K562 (cell line): ENCODE measurements around the gene GLIS1. TPM values are rescaled to one million over a fixed set of nuclear protein-coding genes. Genes with fewer than 3 reads are reported as not detected.

ENCODE experiments used
- ATAC-seq: fragments of 200-7000 bp; cut with Tn5 transposase; 3 replicates; pipeline ENCODE4 v1.9.1; 2020; ENCODE audit warnings: moderate library complexity
- BruUV-seq: library from RNA; stranded (reverse); fragments of 400-500 nt; replicated peaks from 2 replicates; lab custom pipeline; 2021; lab: Mats Ljungman, UMichigan
- CTCF ChIA-PET: fragments of 300-600 bp; formaldehyde crosslinking; extraction: SDS; loops from one replicate; lab custom pipeline; 2021; ENCODE audit warnings: low intra/inter-chr PET ratio; lab: Yijun Ruan, JAX
- POLR2A ChIA-PET: fragments of 300-600, 350-650 bp; sonication (Branson Sonifier 250); formaldehyde crosslinking; extraction: SDS; loops from one replicate; lab custom pipeline; 2021; ENCODE audit warnings: antibody characterized with exemption, inconsistent platforms; lab: Yijun Ruan, JAX
- DNase-seq, 4 experiments: peaks; one replicate each; pipeline versions ENCODE4 v3.0.0 to v3.0.0-alpha.2; 2011 to 2018; ENCODE audit warnings: low spot score in 3 of 4, mixed read lengths in 3 of 4; ENCODE audit errors: extremely low read depth in 1 of 4
- FAIRE-seq: peaks from 2 replicates; lab custom pipeline; 2011; peaks lifted over from hg19 to GRCh38; lab: Jason Lieb, UNC
- H2AFZ ChIP-seq: 2 replicates; pipeline ENCODE4 v1.6.0; 2011; ENCODE audit warnings: low read depth, low read length, control low read depth, inconsistent platforms
- H3K27ac ChIP-seq: fragments of 200-600 bp; 3 replicates; pipeline ENCODE4 v1.8.0; 2011; ENCODE audit warnings: low read depth, mild to moderate bottlenecking, control low read depth, inconsistent platforms, low read length, moderate library complexity, mixed read lengths; ENCODE audit errors: extremely low read depth
- H3K27me3 ChIP-seq, 2 experiments: fragments of 300-600 bp in 1 of 2; 2 replicates in 1 of 2; 3 replicates in 1 of 2; pipeline versions ENCODE4 v1.6.0 to v1.8.0; 2011; ENCODE audit warnings: inconsistent platforms in 2 of 2, low read length in 2 of 2, mild to moderate bottlenecking in 1 of 2, mixed read lengths in 1 of 2, moderate library complexity in 1 of 2; ENCODE audit not compliant: control insufficient read depth in 2 of 2, insufficient read depth in 2 of 2
- H3K36me3 ChIP-seq: fragments of 300-600 bp; 3 replicates; pipeline ENCODE4 v1.8.0; 2011; ENCODE audit warnings: mild to moderate bottlenecking, low read length, inconsistent platforms; ENCODE audit not compliant: control insufficient read depth, insufficient read depth
- H3K4me1 ChIP-seq, 2 experiments: fragments of 200-600 bp in 1 of 2; replicated peaks in 1 of 2; 2 replicates in 1 of 2; 3 replicates in 1 of 2; pipeline versions ENCODE4 v1.5.1 to v1.8.0; 2011; ENCODE audit warnings: inconsistent platforms in 2 of 2, low read length in 2 of 2, mild to moderate bottlenecking in 1 of 2, mixed read lengths in 1 of 2, moderate library complexity in 1 of 2; ENCODE audit not compliant: control insufficient read depth in 2 of 2, insufficient read depth in 2 of 2
- H3K4me2 ChIP-seq: 2 replicates; pipeline ENCODE4 v1.6.1; 2011; ENCODE audit warnings: low read length, control low read depth, inconsistent platforms, mixed read lengths; ENCODE audit not compliant: insufficient read depth
- H3K4me3 ChIP-seq: fragments of 200-600 bp; sonication (generic), shearing (Covaris generic); 2 replicates; pipeline ENCODE4 v1.5.1; 2016; ENCODE audit warnings: control low read depth, inconsistent platforms
- H3K79me2 ChIP-seq: fragments of 200-600 bp; 3 replicates; pipeline ENCODE4 v1.8.0; 2011; ENCODE audit warnings: low read length, inconsistent platforms; ENCODE audit not compliant: control insufficient read depth, insufficient read depth
- H3K9ac ChIP-seq, 2 experiments: 2 replicates each; pipeline versions ENCODE4 v1.6.0 to v1.6.1; 2011; ENCODE audit warnings: low read depth in 2 of 2, low read length in 2 of 2, control low read depth in 1 of 2, inconsistent platforms in 1 of 2, mild to moderate bottlenecking in 1 of 2, mixed read lengths in 1 of 2; ENCODE audit not compliant: insufficient read depth in 1 of 2
- H3K9me1 ChIP-seq: one replicate; pipeline ENCODE4 v1.6.0; 2011; ENCODE audit warnings: inconsistent platforms, mild to moderate bottlenecking, low read length, moderate library complexity; ENCODE audit not compliant: control insufficient read depth, insufficient read depth
- H3K9me3 ChIP-seq: replicated peaks from 2 replicates; pipeline ENCODE4 v1.5.1; 2011; ENCODE audit warnings: low read depth, low read length, inconsistent platforms; ENCODE audit not compliant: control insufficient read depth, insufficient read depth
- H4K20me1 ChIP-seq: replicated peaks from 2 replicates; pipeline ENCODE4 v1.6.1; 2011; ENCODE audit warnings: low read length, inconsistent platforms, mixed read lengths; ENCODE audit not compliant: control insufficient read depth, insufficient read depth
- ATF4 ChIP-seq: fragments of 450-650 bp; formaldehyde crosslinking; IDR thresholded peaks from 2 replicates; pipeline ENCODE4 v1.4.0; 2022; ENCODE audit warnings: mild to moderate bottlenecking, moderate library complexity
- ELF2 ChIP-seq: fragments of 250-450 bp; sonication (Bioruptor Pico); IDR thresholded peaks from 2 replicates; pipeline ENCODE4 v1.5.0; 2021; ENCODE audit warnings: mild to moderate bottlenecking
- HDAC8 ChIP-seq: fragments of 450-650 bp; IDR thresholded peaks from 2 replicates; pipeline ENCODE4 v1.6.1; 2016; ENCODE audit warnings: mild to moderate bottlenecking, missing genetic modification characterization, moderate library complexity, missing compliant biosample characterization
- HSF4 ChIP-seq: fragments of 250-450 bp; sonication (Bioruptor Pico); IDR thresholded peaks from 2 replicates; pipeline ENCODE4 v2.1.2; 2022; ENCODE audit warnings: mild to moderate bottlenecking, moderate library complexity, borderline replicate concordance
- NFE2L1 ChIP-seq: fragments of 450-650 bp; IDR thresholded peaks from 2 replicates; pipeline ENCODE4 v1.6.1; 2016; ENCODE audit warnings: missing genetic modification characterization, low read depth, mild to moderate bottlenecking, missing compliant biosample characterization, moderate library complexity, borderline replicate concordance
- PHTF2 ChIP-seq: fragments of 250-450 bp; sonication (Bioruptor Pico); IDR thresholded peaks from 2 replicates; pipeline ENCODE4 v1.5.0; 2021; ENCODE audit warnings: mild to moderate bottlenecking
- POLR2A ChIP-seq: fragments of 450-650 bp; conservative IDR thresholded peaks from 2 replicates; pipeline ENCODE4 v1.6.1; 2016
- POLR2B ChIP-seq: fragments of 450-650 bp; IDR thresholded peaks from 2 replicates; pipeline ENCODE4 v1.6.1; 2018; ENCODE audit warnings: low read depth; ENCODE audit not compliant: partially characterized antibody
- TAF7 ChIP-seq: fragments of 450-650 bp; IDR thresholded peaks from 2 replicates; pipeline ENCODE4 v1.6.1; 2016; ENCODE audit warnings: missing genetic modification characterization, missing compliant biosample characterization
- TSC22D4 ChIP-seq: fragments of 450-650 bp; IDR thresholded peaks from 2 replicates; pipeline ENCODE4 v1.6.1; 2016; ENCODE audit warnings: missing genetic modification characterization, missing biosample characterization, control low read depth
- ZEB2 ChIP-seq: fragments of 450-650 bp; IDR thresholded peaks from 2 replicates; pipeline ENCODE4 v1.6.1; 2016
- ZNF655 ChIP-seq: fragments of 250-450 bp; sonication (Bioruptor Pico); IDR thresholded peaks from 2 replicates; pipeline ENCODE4 v1.5.0; 2021
- ZNF699 ChIP-seq: fragments of 250-450 bp; sonication (Bioruptor Pico); IDR thresholded peaks from 2 replicates; pipeline ENCODE4 v1.8.0; 2021; ENCODE audit warnings: mild to moderate bottlenecking, moderate library complexity; ENCODE audit not compliant: insufficient replicate concordance
- WGBS: fragments of 100-300 bp; shearing (Covaris generic); methylation state at CpG from one replicate; pipeline ENCODE4 v1.1.6; 2016; ENCODE audit warnings: low coverage, mixed read lengths; ENCODE audit not compliant: insufficient coverage; ENCODE audit errors: missing lambda C conversion rate; 5-methylcytosine and 5-hydroxymethylcytosine counted together
- in situ Hi-C: fragments of 300-500 bp; cut with MboI; formaldehyde crosslinking; loops from 4 replicates; pipeline ENCODE4 v1.15.0; 2018; ENCODE audit warnings: inconsistent platforms, mixed read lengths
- intact Hi-C: fragments of 100-400 bp; cut with micrococcal nuclease; formaldehyde crosslinking; loops from 2 replicates; pipeline ENCODE4 v1.14.2; 2022
- polyA plus RNA-seq, 8 experiments: library from polyadenylated mRNA; depleted of rRNA in 4 of 8; stranded (reverse) in 5 of 8; unstranded in 3 of 8; fragments of >200 nt; fragmentation: Nextera tagmentation in 2 of 8; fragmentation: Illumina TruSeq in 1 of 8; extraction: Ambion mirVana in 2 of 8; extraction: Trizol in 1 of 8; gene quantifications; 2 replicates each; pipeline versions ENCODE4 v1.2.1 to v1.2.3, GENCODE V29; 2011 to 2014; ENCODE audit warnings: inconsistent platforms in 1 of 8, missing spikeins in 1 of 8
- total RNA-seq, 7 experiments: library from RNA; depleted of rRNA in 6 of 7; stranded (reverse); fragments of >200 nt in 6 of 7; fragmentation: Illumina TruSeq in 2 of 7; extraction: Trizol in 2 of 7; gene quantifications; 2 replicates each; pipeline versions ENCODE4 v1.2.1 to v1.2.3, GENCODE V29; 2011 to 2021; ENCODE audit warnings: low replicate concordance in 1 of 7

Gene GLIS1
- total and polyA plus RNA-seq, 9 of the 15 experiments (the other 6 are each of a cell fraction or from before 2014, with no cell fraction given), result not detected

GRCh38 chr1:53501065-53502005, 237.6 kb downstream of the GLIS1 start:
- Histone ChIP-seq H3K4me1 (peaks cover 0 to 16% of the 10 kb centered on the region in 2 experiments; a peak in 1 of 5 replicates), H3K9me3 (no peaks in the 10 kb centered on the region), H3K27ac (no peak overlapping the region), H2AFZ (no peak overlapping the region), H3K27me3 (peaks cover 41 to 69% of the 10 kb centered on the region in 2 experiments; a peak in 4 of 5 replicates), H4K20me1 (peaks cover 8% of the 10 kb centered on the region; the same call in 1 of the 2 replicates), H3K9me1 (no peaks in the 10 kb centered on the region), H3K4me3 (no peak overlapping the region), H3K79me2 (no peaks in the 10 kb centered on the region), H3K9ac (no peak overlapping the region), H3K4me2 (no peak overlapping the region), H3K36me3 (no peaks in the 10 kb centered on the region)
- BruUV-seq, result no TSS peak
- no peak for ATAC-seq
- POLR2A ChIA-PET, result interaction anchor here (0.5 to 0.6 kb wide), 2 partner anchors 9 to 293 kb away, joined by 4 read pairs; no protein-coding TSS in a partner anchor
- CTCF ChIA-PET, result no interaction called here
- WGBS, result 1% methylated on average over 20 of the region's 21 CpGs
- no peak for DNase-seq
- no peak for TF ChIP-seq POLR2A
- no peak for TF ChIP-seq HSF4 (CRISPR knock-in tag)
- no peak for TF ChIP-seq ELF2 (CRISPR knock-in tag)
- no peak for TF ChIP-seq NFE2L1 (tag)
- no peak for TF ChIP-seq ZNF655
- no peak for TF ChIP-seq TSC22D4 (tag)
- no peak for TF ChIP-seq ATF4 (CRISPR knock-in tag)
- no peak for TF ChIP-seq POLR2B
- TF ChIP-seq TAF7 (tag), result no peak
- no peak for TF ChIP-seq PHTF2
- TF ChIP-seq ZNF699 (CRISPR knock-in tag), result no peak
- TF ChIP-seq ZEB2, result no peak
- TF ChIP-seq HDAC8 (tag), result no peak
- no peak for FAIRE-seq
- intact Hi-C loops (no loop called here), in situ Hi-C loops (no loop called here)
